HL-60 (cell line): ENCODE results near the gene ZBTB44.

Source experiments
- DNase-seq, 2 experiments: peaks; one replicate each; pipeline ENCODE4 v3.0.0-alpha.2; 2010 to 2020; ENCODE audit warnings: low read depth in 1 of 2, low spot score in 1 of 2
- H3K27ac ChIP-seq: fragments of 250-450 bp; sonication (Bioruptor Pico); replicated peaks from 2 replicates; pipeline ENCODE4 v1.5.1; 2020; ENCODE audit warnings: mild to moderate bottlenecking, moderate library complexity
- H3K27me3 ChIP-seq: fragments of 250-450 bp; sonication (Bioruptor Pico); 2 replicates; pipeline ENCODE4 v1.5.1; 2021; ENCODE audit warnings: mild to moderate bottlenecking, moderate library complexity; ENCODE audit not compliant: insufficient read depth, poor library complexity, severe bottlenecking
- H3K4me3 ChIP-seq: replicated peaks from 2 replicates; pipeline ENCODE4 v1.5.1; 2011; ENCODE audit warnings: mild to moderate bottlenecking, control low read depth, low read length; ENCODE audit not compliant: insufficient read depth
- GABPA ChIP-seq: IDR thresholded peaks from 2 replicates; pipeline ENCODE4 v1.6.1; 2012; ENCODE audit warnings: low read depth
- POLR2AphosphoS5 ChIP-seq: IDR thresholded peaks from 2 replicates; pipeline ENCODE4 v1.6.1; 2012; ENCODE audit warnings: low read depth
- SPI1 ChIP-seq: IDR thresholded peaks from 2 replicates; pipeline ENCODE4 v1.6.1; 2012; ENCODE audit warnings: low read depth, mild to moderate bottlenecking, borderline replicate concordance
- TF ChIP-seq, protein P1 (sequence below): IDR thresholded peaks from 2 replicates; pipeline ENCODE4 v1.6.1; 2012; ENCODE audit warnings: low read depth; ENCODE audit not compliant: insufficient replicate concordance
- TF ChIP-seq, protein P2 (sequence below): IDR thresholded peaks from one replicate; pipeline ENCODE4 v1.5.1; 2011; ENCODE audit warnings: low read length, control low read depth, inconsistent platforms; ENCODE audit not compliant: insufficient read depth

Gene ZBTB44

DNA sequence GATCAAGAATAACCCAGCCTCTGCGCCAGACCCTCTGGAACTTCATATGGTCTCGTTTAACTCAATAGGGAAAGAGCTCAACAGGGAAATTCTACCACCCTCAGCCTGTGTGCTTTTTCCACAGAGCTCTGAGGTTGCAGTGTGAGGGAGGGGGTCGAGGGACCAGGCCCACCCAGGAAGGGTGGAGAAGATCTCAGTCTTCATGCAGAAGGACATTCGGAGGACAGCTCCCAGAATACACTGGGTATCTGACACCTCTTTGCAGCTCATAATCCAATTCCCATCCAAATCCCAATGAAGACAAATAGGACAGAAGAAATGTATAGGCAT is 98.5 kb downstream of the ZBTB44 start:
- no peak for DNase-seq
- no peak overlapping the region for H3K27ac ChIP-seq
- TF ChIP-seq, protein P1, sequence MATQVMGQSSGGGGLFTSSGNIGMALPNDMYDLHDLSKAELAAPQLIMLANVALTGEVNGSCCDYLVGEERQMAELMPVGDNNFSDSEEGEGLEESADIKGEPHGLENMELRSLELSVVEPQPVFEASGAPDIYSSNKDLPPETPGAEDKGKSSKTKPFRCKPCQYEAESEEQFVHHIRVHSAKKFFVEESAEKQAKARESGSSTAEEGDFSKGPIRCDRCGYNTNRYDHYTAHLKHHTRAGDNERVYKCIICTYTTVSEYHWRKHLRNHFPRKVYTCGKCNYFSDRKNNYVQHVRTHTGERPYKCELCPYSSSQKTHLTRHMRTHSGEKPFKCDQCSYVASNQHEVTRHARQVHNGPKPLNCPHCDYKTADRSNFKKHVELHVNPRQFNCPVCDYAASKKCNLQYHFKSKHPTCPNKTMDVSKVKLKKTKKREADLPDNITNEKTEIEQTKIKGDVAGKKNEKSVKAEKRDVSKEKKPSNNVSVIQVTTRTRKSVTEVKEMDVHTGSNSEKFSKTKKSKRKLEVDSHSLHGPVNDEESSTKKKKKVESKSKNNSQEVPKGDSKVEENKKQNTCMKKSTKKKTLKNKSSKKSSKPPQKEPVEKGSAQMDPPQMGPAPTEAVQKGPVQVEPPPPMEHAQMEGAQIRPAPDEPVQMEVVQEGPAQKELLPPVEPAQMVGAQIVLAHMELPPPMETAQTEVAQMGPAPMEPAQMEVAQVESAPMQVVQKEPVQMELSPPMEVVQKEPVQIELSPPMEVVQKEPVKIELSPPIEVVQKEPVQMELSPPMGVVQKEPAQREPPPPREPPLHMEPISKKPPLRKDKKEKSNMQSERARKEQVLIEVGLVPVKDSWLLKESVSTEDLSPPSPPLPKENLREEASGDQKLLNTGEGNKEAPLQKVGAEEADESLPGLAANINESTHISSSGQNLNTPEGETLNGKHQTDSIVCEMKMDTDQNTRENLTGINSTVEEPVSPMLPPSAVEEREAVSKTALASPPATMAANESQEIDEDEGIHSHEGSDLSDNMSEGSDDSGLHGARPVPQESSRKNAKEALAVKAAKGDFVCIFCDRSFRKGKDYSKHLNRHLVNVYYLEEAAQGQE = no peak
- no peak for TF ChIP-seq GABPA
- TF ChIP-seq, protein P2, sequence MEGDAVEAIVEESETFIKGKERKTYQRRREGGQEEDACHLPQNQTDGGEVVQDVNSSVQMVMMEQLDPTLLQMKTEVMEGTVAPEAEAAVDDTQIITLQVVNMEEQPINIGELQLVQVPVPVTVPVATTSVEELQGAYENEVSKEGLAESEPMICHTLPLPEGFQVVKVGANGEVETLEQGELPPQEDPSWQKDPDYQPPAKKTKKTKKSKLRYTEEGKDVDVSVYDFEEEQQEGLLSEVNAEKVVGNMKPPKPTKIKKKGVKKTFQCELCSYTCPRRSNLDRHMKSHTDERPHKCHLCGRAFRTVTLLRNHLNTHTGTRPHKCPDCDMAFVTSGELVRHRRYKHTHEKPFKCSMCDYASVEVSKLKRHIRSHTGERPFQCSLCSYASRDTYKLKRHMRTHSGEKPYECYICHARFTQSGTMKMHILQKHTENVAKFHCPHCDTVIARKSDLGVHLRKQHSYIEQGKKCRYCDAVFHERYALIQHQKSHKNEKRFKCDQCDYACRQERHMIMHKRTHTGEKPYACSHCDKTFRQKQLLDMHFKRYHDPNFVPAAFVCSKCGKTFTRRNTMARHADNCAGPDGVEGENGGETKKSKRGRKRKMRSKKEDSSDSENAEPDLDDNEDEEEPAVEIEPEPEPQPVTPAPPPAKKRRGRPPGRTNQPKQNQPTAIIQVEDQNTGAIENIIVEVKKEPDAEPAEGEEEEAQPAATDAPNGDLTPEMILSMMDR = no peak
- no peak overlapping the region for H3K4me3 ChIP-seq
- H3K27me3 ChIP-seq = no peaks in the 10 kb centered on the region

DNA sequence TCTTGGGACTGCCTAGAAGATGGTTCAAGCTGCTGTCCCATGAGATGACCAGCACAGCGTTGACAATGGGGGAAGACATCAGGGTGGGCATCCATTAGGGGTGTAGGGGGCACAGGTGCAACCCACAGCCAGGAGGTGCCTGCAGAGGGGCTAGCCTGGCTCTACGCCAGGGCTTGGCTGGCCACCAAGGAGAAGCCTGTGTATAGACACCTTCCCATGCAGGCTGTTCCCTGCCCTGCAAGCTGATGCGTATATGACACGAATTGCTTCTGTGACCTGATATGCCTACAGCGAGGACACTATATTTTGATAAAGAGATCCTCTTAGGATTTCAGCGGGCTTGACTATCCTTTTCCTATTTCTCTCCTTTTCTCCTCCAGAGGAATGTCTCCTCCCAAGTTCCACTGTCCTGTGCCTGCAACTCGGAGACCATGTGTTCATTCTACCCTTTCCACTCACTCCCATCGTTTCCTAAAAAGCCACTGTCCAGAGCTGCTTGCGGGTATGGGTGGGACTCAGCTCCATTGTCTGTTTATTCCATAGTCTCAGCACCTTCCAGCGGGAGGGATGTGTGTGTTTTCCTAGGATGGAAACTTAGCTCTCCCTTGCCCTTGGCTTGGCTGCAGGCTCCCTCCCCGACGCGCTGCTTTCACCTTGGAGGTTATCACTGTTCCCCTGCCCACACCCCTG is 99.0 kb downstream of the ZBTB44 start:
- no peak overlapping the region for H3K27ac ChIP-seq
- no peak for TF ChIP-seq GABPA
- TF ChIP-seq, protein P2 = no peak
- TF ChIP-seq SPI1 = no peak
- no peak for TF ChIP-seq POLR2AphosphoS5
- TF ChIP-seq, protein P1 = no peak
- H3K4me3 ChIP-seq = no peak overlapping the region
- H3K27me3 ChIP-seq = no peaks in the 10 kb centered on the region
- no peak for DNase-seq

DNA sequence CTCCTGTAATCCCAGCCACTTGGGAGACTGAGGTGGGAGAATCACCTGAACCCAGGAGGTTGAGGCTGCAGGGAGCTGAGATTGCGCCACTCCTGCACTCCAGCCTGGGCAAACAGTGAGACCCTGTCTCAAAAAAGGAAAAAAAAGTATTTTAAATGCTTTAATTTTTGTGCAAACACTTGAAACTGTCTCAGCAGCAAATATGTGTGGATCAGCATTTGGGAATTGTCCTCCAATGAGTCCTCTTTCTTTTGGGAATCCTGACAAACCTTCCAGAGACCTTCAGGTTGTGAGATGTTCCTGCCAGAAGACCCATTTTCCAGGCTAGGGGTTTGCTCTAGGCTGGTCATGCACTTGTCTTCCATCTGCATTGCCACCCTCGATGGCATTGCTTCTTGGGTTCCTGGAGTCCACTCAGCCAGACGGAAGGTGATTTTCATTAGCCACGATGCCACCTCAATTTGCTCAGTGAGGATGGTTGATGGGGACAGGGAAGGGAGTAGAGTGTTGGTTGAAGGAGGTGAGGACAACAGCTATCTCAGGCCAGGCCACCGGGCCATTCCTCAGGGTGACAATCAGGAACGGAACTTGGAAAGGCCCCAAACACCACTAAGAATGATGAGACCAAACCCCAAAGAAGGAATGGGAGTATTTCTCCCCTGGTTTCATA is 99.7 kb downstream of the ZBTB44 start:
- no peak for DNase-seq
- TF ChIP-seq, protein P1 = no peak
- TF ChIP-seq GABPA (no peak), SPI1 (no peak), POLR2AphosphoS5 (no peak)
- TF ChIP-seq, protein P2 = no peak
- Histone ChIP-seq H3K4me3 (no peak overlapping the region), H3K27me3 (no peaks in the 10 kb centered on the region), H3K27ac (no peak overlapping the region)
